ENCODE data around the gene ATG3.

DNA sequence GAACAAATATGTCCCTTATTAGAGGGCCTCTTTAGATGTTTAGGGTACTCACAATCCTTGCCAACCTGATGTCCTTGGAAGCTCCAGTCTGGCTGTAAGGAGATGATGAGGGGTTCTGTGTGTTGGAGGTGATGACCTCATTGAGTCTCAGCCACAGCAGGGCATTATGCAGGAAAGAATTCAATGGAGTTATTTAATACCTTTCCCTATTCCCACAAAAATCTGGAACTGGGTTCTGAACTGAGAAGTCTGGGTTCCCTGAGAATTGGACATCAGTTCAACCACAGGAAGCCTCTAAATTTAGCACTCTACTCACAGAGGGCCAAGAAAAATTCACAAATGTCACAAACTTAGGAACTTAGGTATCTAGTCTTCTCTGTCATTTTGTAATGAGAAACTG lies 37.0 kb upstream of the ATG3 start:
- no peak for TF ChIP-seq ISL1 (CRISPR knock-in tag; IDR thresholded peaks at IDR 0.05)
- no peak for TF ChIP-seq OSR1 (CRISPR knock-in tag; IDR thresholded peaks at IDR 0.05)
- TF ChIP-seq ZFP30 (CRISPR knock-in tag; IDR thresholded peaks at IDR 0.05): no peak
- TF ChIP-seq RARB (CRISPR knock-in tag; IDR thresholded peaks at IDR 0.05): no peak
- no peak for TF ChIP-seq ARNTL (CRISPR knock-in tag; IDR thresholded peaks at IDR 0.05; ENCODE audit: borderline replicate concordance, low read depth)
- TF ChIP-seq SNAI2 (CRISPR knock-in tag; IDR thresholded peaks at IDR 0.05): no peak
- no peak for TF ChIP-seq TCF4 (CRISPR knock-in tag; IDR thresholded peaks at IDR 0.05; ENCODE audit: borderline replicate concordance)
- TF ChIP-seq ZNF8 (CRISPR knock-in tag; IDR thresholded peaks at IDR 0.05): no peak
